Dendritic cell treated with granulocyte-macrophage colony-stimulating factor and Interleukin-4, amounts not matched to agents 40 ng/mL and 50 ng/mL, for 4 days (primary cell): Measurements from ENCODE around the gene MAP3K15.

Experiments
- H3K27ac Mint-ChIP-seq: one replicate; pipeline ENCODE4 v1.8.0; 2022; ENCODE audit warnings: mild to moderate bottlenecking, mixed read lengths
- H3K27me3 Mint-ChIP-seq: one replicate; pipeline ENCODE4 v1.8.0; 2022; ENCODE audit warnings: mild to moderate bottlenecking, mixed read lengths
- H3K36me3 Mint-ChIP-seq: one replicate; pipeline ENCODE4 v1.8.0; 2022; ENCODE audit warnings: low read depth, mixed read lengths
- H3K4me1 Mint-ChIP-seq: one replicate; pipeline ENCODE4 v1.8.0; 2022; ENCODE audit warnings: low read depth, mixed read lengths
- H3K4me3 Mint-ChIP-seq: one replicate; pipeline ENCODE4 v1.8.0; 2022; ENCODE audit warnings: mild to moderate bottlenecking, moderate library complexity, mixed read lengths
- H3K9me3 Mint-ChIP-seq: one replicate; pipeline ENCODE4 v1.8.0; 2022; ENCODE audit warnings: mixed read lengths
- intact Hi-C: fragments of 100-400 bp; cut with micrococcal nuclease; formaldehyde crosslinking; loops from one replicate; pipeline ENCODE4 v1.15.0; 2022

MAP3K15 gene

DNA sequence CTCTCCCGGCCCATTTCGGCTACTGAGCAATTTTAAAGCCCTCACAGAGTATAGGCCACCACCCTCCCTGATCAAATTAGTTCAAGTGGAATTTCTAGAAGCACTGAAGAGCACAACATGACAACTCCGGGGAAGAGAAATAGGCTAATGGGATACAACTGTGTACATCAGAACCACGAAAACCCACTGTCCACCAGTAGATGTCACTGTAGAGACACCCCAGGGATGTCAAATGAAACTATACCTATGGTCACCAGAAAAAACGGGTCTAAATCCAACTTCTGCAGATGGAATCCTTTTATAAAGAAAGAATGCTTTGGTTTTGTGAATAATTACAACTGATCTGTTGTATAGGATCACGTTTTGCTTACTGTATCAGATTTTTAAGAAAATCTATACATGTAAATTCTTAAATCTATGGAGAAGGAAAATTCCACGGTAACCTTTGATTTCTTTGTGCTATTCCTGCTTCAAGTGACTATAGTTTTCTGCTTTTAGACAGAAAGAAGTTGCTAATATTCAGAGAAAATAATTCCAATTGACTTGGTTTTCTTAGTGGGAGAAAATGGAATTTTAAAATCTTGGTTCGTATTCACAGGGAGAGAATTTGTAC is 29.5 kb upstream of the MAP3K15 start:
- intact Hi-C loops: no loop called here
- peaks cover 7% of the 10 kb centered on the region for H3K4me1 Mint-ChIP-seq
- no peak overlapping the region for H3K27ac Mint-ChIP-seq
- no peaks in the 10 kb centered on the region for H3K9me3 Mint-ChIP-seq
- no peak overlapping the region for H3K4me3 Mint-ChIP-seq
- peaks cover 97% of the 10 kb centered on the region for H3K36me3 Mint-ChIP-seq
- no peaks in the 10 kb centered on the region for H3K27me3 Mint-ChIP-seq

DNA sequence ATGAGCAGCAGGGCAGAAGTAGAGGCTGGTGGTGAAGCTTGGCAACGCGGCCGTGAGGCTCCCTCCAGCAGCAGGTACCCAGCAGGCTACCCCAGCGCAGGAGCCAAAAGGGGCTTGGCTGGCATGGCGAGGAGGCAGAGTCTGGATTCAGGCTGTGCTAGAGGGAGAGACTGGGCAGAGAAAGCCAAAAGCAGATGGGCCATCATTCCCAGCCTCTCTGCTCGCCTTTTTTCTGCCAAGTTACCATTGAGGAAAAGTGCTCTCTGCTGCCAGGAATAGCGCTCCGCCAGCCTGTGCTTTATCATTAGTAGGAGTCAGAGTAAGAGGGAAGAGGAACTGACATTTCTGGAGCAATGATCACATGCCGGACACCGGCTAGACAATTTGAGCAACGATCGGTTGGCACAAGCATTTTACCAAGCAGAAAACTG is 28.7 kb upstream of the MAP3K15 start:
- no peaks in the 10 kb centered on the region for H3K27me3 Mint-ChIP-seq
- H3K36me3 Mint-ChIP-seq: peaks cover 96% of the 10 kb centered on the region
- intact Hi-C loops: no loop called here
- H3K4me1 Mint-ChIP-seq: peaks cover 7% of the 10 kb centered on the region
- no peak overlapping the region for H3K27ac Mint-ChIP-seq
- H3K9me3 Mint-ChIP-seq: no peaks in the 10 kb centered on the region
- H3K4me3 Mint-ChIP-seq: no peak overlapping the region

DNA sequence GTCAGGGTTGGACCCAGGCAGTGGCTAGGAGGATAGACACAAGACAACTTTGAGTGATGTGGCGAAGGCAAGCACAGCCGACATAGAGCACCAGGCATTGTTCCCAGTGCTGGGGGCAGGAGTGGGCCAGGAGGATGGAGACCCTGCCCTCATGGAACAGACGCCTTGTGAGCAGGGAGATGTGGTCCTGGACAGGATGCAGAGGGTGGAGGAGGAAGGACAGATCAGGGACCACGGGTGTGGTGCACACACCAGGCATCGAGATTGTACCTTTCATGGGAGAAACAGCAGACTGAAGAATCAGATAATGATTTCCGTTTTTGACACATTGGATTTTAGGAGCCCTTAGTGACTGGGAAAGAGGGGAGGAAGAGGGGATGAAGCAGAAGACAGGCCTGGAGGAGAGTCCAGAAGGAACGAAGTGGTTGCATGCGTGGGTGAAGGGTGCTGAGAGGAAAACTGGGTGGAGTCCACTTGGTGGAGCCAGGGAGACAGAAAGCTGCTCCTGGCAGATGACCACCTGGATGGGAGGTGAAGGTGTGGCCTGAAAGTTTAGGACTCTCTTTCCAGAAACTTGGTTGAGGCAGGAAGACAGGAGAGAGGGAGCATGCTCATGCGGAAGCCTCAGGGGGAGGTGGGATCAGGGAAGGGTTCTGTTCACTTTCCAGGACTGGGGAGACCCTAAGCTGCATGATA is 27.9 kb upstream of the MAP3K15 start:
- intact Hi-C loops: no loop called here
- Mint-ChIP-seq H3K36me3 (peaks cover 88% of the 10 kb centered on the region), H3K4me1 (peaks cover 7% of the 10 kb centered on the region), H3K27me3 (no peaks in the 10 kb centered on the region), H3K9me3 (no peaks in the 10 kb centered on the region), H3K4me3 (no peak overlapping the region), H3K27ac (peak overlapping the region; percentile 35)

DNA sequence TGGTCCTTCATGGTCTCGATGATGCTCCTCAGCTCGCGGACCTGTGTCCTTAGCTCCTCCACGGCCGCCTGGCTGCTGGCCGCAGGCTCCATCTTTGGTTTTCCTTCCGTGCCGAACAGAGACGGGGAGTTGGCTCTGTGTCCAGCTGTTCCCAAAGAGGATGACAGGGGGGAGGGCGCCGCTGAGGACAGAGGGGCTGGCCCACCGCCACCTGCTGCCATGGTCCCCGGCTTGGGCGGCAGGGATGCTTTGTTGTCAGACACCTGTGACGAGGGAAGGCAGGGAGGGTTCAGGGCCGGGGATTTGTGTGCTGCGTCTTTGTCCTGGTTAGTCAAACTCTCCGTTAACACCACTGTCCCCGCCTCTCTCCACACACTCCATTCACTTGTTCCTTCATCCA is 26.6 kb upstream of the MAP3K15 start:
- no peaks in the 10 kb centered on the region for H3K27me3 Mint-ChIP-seq
- H3K27ac Mint-ChIP-seq: peak overlapping the region; percentile 35
- intact Hi-C loops: no loop called here
- no peaks in the 10 kb centered on the region for H3K9me3 Mint-ChIP-seq
- peaks cover 88% of the 10 kb centered on the region for H3K36me3 Mint-ChIP-seq
- peaks cover 7% of the 10 kb centered on the region for H3K4me1 Mint-ChIP-seq
- no peak overlapping the region for H3K4me3 Mint-ChIP-seq

DNA sequence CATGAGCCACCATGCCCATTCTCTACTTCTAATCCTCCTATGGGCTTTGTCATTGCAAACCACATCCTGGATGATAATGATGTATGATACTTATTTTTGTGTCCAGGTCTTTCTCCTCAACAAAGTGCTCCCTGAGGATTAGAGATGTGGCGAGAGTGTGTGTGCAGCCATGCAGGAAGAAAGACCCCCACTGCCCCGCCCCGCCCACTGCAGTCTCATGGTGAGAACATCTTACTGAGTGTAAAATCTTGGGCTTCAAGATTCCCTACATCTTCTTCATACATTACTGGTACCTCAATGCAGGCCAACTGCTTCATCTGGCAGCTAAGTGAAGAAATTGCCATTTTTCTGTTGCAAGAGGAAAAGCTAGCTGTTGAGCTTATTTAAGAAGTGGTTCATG is 25.9 kb upstream of the MAP3K15 start:
- Mint-ChIP-seq H3K27ac (no peak overlapping the region), H3K4me3 (no peak overlapping the region), H3K9me3 (no peaks in the 10 kb centered on the region), H3K36me3 (peaks cover 88% of the 10 kb centered on the region), H3K4me1 (peaks cover 7% of the 10 kb centered on the region), H3K27me3 (no peaks in the 10 kb centered on the region)
- intact Hi-C loops: no loop called here

DNA sequence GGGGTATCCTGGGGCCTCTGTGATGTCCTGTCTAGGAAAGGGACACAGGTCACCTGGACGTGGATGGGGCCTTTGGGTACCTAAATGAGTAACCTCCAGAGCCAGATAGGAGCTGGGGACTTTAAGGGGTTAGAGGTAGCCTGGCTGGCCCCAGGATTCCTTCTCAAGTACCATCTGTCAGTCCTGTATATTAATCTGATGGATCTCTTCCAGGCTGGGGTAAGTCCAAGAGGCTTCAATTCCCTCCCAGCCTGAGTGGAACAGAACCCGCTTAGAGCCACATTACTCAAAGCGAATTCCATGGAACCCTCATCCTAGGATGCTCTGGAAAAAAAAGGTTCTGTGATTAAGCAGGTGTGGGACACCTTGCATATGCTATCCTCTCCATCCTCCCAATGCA is 24.8 kb upstream of the MAP3K15 start:
- intact Hi-C loops: no loop called here
- Mint-ChIP-seq H3K4me1 (peaks cover 7% of the 10 kb centered on the region), H3K36me3 (peaks cover 85% of the 10 kb centered on the region), H3K4me3 (no peak overlapping the region), H3K9me3 (no peaks in the 10 kb centered on the region), H3K27me3 (no peaks in the 10 kb centered on the region), H3K27ac (no peak overlapping the region)

DNA sequence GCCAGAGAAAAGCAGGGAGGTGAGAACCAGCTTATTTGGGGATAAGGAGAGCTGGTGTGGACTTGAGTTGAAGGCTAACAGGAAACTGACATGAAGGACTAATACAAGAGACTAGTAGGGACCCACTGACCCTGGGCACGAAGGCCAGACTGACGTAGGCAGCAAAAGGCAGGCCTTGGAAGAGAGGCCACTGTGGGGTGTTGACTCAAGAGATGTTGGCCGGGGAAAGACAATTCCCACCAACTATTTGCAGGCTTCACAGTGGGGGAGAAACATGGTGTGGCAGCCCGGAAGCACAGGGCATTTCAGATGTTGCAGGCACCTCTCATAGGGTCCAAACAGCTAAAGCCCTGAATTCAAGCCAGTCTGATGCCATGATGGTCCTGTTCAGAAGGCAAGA is 24.4 kb upstream of the MAP3K15 start:
- Mint-ChIP-seq H3K9me3 (no peaks in the 10 kb centered on the region), H3K4me3 (no peak overlapping the region), H3K4me1 (peaks cover 5% of the 10 kb centered on the region), H3K36me3 (peaks cover 83% of the 10 kb centered on the region), H3K27me3 (no peaks in the 10 kb centered on the region), H3K27ac (no peak overlapping the region)
- intact Hi-C loops: no loop called here

DNA sequence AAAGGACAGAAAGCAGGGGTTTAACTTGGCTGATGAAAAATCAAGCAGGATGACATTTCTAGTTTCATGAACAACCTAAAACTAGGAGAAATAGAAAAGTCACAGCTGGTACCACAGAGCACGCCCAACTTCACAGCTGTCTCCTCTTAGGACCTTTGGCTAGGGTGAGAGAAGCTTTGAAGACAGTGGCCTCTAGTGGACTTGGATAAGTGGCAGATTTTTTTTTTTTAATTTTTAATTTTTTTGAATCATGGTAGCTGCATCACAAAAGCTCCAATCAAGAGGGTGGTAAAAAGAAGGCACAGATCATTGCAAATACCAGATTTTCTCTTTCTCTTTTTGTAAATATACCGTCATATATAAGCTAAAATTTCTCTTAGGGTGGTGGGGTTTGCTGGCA is 20.2 kb upstream of the MAP3K15 start:
- intact Hi-C loops: no loop called here
- Mint-ChIP-seq H3K4me3 (no peak overlapping the region), H3K27ac (no peak overlapping the region), H3K4me1 (no peaks in the 10 kb centered on the region), H3K27me3 (no peaks in the 10 kb centered on the region), H3K36me3 (peaks cover 42% of the 10 kb centered on the region), H3K9me3 (no peaks in the 10 kb centered on the region)

DNA sequence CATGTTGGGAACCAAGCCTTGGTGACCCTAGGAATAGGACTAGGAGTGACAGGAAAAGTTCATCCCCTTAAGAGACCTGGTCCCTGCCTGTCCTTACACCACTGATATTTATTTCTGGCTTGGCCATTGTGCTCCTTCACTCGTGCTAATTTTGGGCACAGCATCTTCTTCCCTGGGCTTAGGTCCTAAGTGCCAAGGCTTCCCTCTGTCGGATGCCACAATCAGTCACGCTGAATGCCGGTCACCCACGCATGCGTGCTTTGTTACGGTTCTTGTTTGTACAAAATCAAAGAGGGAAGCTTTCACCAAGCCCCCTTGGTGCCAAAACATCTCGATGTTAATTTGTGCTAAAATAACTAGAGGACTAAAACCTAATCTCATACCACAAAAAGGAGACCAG is 17.4 kb upstream of the MAP3K15 start:
- Mint-ChIP-seq H3K36me3 (peaks cover 23% of the 10 kb centered on the region), H3K9me3 (no peaks in the 10 kb centered on the region), H3K27me3 (no peaks in the 10 kb centered on the region), H3K27ac (no peak overlapping the region), H3K4me1 (no peaks in the 10 kb centered on the region), H3K4me3 (no peak overlapping the region)
- intact Hi-C loops: no loop called here

DNA sequence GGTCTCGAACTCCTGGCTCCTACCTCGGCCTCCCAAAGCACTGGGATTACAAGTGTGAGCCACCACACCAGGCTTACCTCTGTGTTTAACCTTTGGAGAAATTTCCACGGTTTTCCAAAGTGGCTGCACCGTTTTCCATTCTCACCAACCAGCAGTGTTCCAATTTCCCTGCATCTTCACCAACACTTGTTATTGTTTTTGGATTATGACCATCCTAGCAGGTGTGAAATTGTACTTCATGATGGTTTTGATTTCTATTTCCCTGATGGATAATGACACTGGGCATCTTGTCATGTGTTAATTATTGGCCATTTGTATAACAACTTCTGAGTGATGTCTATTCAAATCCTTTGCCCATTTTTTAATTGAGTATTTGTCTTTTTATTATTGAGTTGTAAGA is 2.7 kb upstream of the MAP3K15 start:
- Mint-ChIP-seq H3K9me3 (no peaks in the 10 kb centered on the region), H3K27me3 (peaks cover 32% of the 10 kb centered on the region)

DNA sequence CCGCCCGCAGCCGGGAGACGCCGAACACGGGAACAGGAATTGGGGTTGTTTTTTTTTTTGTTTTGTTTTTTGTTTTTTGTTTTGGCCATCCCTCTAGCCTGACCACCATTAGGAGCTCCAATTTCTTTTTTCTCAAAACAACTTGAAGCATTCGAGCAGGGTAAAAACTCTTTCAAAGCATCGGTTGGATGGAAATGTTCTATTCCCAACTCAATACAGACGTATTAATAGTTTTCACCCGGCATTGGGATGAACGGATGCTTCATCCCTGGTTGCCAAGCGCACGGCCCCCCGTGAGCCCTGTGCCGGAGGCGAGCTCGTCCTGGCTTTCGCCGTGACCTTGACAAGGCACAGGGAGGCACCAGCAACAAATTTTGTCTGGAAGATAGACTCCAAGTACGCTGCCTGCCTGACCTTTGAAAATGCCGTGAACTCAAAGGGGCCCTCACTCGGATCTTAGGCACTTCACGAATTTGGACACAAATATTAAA is 352 bp upstream of the MAP3K15 start:
- intact Hi-C loops: loop anchor here (5.0 kb wide), 1 partner anchor 143 kb away; no protein-coding TSS in a partner anchor
- peak overlapping the region; percentile 37 for H3K4me3 Mint-ChIP-seq
- peaks cover 39% of the 10 kb centered on the region for H3K27me3 Mint-ChIP-seq

More for the DNA sequence above, 2.7 kb upstream of the MAP3K15 start:
- Mint-ChIP-seq H3K4me3 (no peak overlapping the region), H3K27ac (no peak overlapping the region), H3K36me3 (no peaks in the 10 kb centered on the region), H3K4me1 (no peaks in the 10 kb centered on the region)
- intact Hi-C loops: loop anchor here (5.0 kb wide), 1 partner anchor 146 kb away; no protein-coding TSS in a partner anchor

DNA sequence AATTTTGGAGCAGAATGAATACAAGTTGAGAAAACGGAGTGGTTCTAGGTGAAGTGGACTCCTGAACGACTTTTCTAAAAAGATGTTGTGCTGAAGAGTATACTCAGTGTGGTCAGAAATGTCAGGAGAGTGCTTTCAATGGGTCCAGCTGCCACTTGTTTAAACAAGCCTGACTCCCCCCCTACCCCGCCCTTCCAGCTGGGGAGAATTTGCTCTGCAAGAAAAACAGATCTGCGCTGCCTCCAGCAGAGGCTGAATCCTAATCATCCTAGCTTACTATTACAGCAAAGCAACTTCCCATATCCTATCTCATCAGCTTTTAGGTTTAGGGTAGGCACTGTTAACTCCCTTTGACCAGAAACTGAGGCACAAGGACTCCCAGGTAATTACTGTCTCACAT is 1.9 kb downstream of the MAP3K15 start:
- intact Hi-C loops: no loop called here

More for the DNA sequence above, 352 bp upstream of the MAP3K15 start:
- no peak overlapping the region for H3K27ac Mint-ChIP-seq
- H3K9me3 Mint-ChIP-seq: no peaks in the 10 kb centered on the region
- H3K36me3 Mint-ChIP-seq: no peaks in the 10 kb centered on the region
- no peaks in the 10 kb centered on the region for H3K4me1 Mint-ChIP-seq

DNA sequence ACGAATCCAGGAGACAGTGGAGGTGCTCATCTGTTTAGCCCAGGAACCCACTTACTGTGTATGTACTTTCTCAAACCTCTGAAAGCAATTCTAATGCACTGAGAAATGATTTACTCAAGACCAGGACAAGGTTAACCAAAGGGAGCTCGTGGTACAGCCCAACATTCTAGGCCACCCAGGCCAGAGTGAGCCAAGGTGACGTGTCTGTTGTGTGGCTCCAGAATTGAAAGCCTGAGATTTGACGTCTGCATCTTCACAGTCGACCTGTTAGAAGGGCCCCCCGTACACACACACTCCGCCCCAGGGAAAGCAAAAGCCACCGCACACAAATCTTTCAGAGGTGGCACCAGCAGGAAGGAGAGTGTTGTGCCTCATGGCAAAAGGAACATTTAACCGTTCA is 2.3 kb downstream of the MAP3K15 start:
- no peaks in the 10 kb centered on the region for H3K9me3 Mint-ChIP-seq
- peaks cover 35% of the 10 kb centered on the region for H3K27me3 Mint-ChIP-seq
- no peak overlapping the region for H3K4me3 Mint-ChIP-seq
- H3K4me1 Mint-ChIP-seq: no peaks in the 10 kb centered on the region
- no peak overlapping the region for H3K27ac Mint-ChIP-seq
- H3K36me3 Mint-ChIP-seq: no peaks in the 10 kb centered on the region
- intact Hi-C loops: no loop called here

More for the DNA sequence above, 1.9 kb downstream of the MAP3K15 start:
- no peaks in the 10 kb centered on the region for H3K36me3 Mint-ChIP-seq
- H3K27me3 Mint-ChIP-seq: peaks cover 35% of the 10 kb centered on the region
- no peaks in the 10 kb centered on the region for H3K9me3 Mint-ChIP-seq
- H3K4me1 Mint-ChIP-seq: no peaks in the 10 kb centered on the region
- H3K27ac Mint-ChIP-seq: no peak overlapping the region
- H3K4me3 Mint-ChIP-seq: no peak overlapping the region

DNA sequence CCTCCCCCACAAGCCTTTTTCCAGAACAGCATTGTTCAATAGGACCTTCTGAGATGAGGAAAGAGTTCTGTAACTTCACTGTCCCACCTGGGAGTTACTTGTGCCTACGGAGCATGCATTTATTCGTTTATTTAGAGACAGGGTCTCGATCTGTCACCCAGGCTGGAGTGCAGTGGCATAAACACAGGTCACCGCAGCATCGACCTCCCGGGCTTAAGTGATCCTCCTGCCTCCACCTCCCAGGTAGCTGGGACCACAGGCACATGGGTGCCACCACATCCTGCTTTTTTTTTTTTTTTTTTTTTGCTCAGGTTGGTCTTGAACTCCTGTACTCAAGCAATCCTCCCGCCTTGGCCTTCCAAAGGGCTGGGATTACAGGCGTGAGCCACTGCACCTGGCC is 2.9 kb downstream of the MAP3K15 start:
- intact Hi-C loops: no loop called here
- no peak overlapping the region for H3K27ac Mint-ChIP-seq
- peaks cover 32% of the 10 kb centered on the region for H3K27me3 Mint-ChIP-seq
- no peaks in the 10 kb centered on the region for H3K4me1 Mint-ChIP-seq
- no peaks in the 10 kb centered on the region for H3K36me3 Mint-ChIP-seq
- H3K9me3 Mint-ChIP-seq: no peaks in the 10 kb centered on the region
- H3K4me3 Mint-ChIP-seq: no peak overlapping the region
